HG03432 (cell line): ENCODE data around the gene TM9SF1.
A peak's percentile ranks its signal among the peaks of the same experiment; 100 is the strongest.

ENCODE experiments used
- ATAC-seq: cut with Tn5 transposase; IDR thresholded peaks from one replicate; pipeline ENCODE4 v1.9.1; 2021; ENCODE audit warnings: mild to moderate bottlenecking, moderate library complexity; ENCODE audit not compliant: unreplicated experiment

TM9SF1 gene

GRCh38 chr14:24195186-24196070, at the start of gene TM9SF1:
TSS of gene TM9SF1 (minus strand) at chr14:24195441. CDS start at chr14:24195019, 422 bp downstream.
- ATAC-seq: peak; percentile 89

DNA sequence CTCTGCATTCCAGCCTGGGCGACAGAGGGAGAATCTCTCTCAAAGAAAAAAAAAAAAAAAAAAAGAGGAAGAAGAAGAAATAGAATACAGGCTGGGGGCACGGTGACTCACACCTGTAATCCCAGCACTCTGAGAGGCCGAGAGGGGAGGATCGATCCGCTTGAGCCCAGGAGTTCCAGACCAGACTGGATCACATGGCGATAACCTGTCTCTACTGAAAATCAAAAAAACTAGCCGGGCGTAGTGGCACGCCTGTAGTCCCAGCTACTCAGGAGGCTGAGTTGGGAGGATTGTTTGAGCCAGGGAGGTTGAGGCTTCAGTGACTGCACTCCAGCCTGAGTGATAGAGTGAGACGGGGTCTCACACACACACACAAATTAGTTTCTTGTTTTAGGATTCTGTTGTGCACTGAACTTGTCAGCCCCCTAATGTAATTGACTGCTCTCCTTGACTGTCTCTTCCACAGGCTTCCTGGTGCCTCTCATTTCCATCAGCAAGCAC, 48.1 kb upstream of the TM9SF1 start:
- no peak for ATAC-seq

DNA sequence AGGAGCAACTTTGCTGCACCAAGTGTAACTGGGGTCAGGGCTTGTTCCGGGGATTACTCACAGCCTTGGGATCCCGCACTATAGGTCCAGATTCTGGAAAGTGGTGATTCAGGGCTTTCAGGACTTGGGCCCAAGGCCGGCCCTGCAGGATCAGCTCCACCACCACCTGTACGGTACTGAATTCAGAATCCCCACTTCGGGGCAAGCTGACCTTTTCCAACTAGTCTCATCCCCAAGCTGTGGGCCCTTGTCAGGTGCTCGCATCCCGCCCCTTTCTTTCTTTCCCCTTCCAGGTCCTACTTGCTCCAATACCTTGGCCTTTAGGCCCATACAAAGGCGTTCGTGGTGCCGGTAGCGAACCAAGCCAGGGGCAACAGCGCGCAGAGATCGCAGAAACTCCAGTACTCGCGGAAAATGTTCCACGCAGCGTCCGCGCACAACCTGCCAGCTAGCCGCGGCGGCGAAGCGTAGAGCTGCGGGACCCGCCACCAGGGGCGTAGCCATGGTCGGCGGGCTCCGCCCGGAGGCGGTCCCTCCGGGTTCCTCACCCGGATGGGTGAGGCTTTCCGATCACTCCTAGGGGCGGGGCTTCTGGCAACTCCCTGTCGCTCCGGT, 46.7 kb upstream of the TM9SF1 start:
- peak; percentile 83 for ATAC-seq

GRCh38 chr14:24240110-24240918, 45.1 kb upstream of the TM9SF1 start:
- ATAC-seq: no peak

GRCh38 chr14:24238527-24239037, 43.3 kb upstream of the TM9SF1 start:
- ATAC-seq: no peak

DNA sequence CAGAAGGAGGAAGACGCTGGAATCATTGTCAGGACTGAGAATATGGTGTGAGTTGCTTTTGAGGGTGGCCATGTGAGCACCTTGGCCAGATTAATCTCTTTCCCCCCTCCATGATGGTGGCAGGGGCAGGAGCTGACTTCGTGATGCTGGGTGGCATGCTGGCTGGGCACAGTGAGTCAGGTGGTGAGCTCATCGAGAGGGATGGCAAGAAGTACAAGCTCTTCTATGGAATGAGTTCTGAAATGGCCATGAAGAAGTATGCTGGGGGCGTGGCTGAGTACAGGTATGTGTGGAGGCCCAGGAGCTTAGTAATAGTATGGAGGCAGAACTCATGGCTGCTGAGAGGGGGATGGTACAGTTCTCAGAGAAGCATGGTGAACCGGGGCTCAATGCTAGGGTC, 42.9 kb upstream of the TM9SF1 start:
- ATAC-seq: no peak

- ATAC-seq: no peak
These were observed 42.3 kb upstream of the TM9SF1 start for GRCh38 chr14:24237463-24237955.

DNA sequence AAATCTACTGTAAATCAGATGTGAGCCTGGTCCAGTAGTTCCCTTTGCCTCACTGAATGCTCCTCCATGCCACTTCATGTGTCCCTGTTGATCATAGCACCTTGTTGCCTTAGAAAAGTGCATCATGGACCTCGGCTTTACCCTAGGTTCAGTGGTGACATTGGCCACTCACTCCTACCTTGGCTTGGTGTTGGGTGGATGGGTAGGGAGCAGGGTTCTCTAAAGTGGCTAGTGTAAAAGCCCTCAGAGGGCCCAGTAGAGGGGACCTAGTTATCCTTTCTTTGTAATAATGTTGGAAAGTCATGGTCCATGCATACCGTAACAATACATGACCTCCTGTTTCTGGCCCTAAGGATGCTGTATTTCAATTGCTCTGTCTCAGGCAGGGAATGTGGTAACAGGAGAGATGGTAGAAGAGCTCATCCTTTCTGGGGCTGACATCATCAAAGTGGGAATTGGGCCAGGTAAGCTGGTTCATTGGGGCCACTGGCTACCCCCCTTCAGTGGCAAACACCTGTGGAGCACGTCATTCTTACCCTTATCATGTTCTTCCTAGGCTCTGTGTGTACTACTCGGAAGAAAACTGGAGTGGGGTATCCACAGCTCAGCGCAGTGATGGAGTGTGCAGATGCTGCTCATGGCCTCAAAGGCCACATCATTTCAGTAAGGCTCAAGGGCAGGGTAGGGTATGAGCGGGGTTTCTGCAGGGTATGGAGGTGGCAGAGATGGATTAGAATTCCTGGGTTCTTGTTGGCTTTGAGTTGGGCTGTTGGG, 41.6 kb upstream of the TM9SF1 start:
- no peak for ATAC-seq

GRCh38 chr14:24235804-24236688, 40.8 kb upstream of the TM9SF1 start:
- ATAC-seq: no peak

DNA sequence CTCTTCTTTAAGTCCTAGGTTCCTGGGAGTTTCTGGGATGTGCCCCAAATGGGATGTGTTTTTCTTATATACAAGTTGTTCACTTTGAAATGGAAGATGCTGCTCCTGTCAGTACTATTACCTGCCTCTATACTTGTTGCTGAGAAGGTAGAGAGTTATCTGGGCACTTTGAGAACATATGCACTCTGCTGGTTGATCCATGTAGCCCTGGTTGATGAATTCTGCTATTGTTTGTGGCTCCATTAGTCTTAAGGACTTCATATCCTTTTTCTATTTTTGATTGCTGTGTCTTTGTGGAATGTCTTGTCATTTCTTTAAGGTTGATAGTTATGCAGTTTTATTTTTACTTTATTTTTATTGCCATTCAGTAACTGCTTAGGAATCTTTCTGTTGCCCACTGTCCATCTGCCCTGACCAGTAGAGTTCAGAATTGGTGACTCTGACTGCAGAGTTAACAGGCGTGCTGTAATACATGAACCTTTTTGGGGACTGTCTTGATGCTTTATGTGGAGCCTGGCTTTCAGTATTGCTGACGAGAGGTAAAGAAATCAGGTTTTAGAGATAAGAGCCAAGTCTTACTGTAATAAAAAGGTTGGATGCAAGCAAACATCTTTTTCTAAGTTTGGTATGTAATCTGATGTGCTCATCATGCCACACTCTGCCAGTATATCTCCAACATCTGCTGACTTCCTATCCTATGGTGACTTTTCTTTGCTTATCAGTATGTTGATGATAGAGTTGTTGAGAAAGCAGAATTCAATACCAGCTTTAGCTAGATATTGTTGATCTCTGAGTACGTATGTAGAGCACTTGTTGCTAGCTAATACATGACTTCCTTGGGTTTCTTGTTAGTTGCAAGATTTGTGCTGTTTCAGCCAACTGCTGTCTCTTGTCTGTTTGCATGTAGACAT, 39.1 kb upstream of the TM9SF1 start:
- no peak for ATAC-seq

GRCh38 chr14:24233538-24233866, 38.3 kb upstream of the TM9SF1 start:
- ATAC-seq: no peak

DNA sequence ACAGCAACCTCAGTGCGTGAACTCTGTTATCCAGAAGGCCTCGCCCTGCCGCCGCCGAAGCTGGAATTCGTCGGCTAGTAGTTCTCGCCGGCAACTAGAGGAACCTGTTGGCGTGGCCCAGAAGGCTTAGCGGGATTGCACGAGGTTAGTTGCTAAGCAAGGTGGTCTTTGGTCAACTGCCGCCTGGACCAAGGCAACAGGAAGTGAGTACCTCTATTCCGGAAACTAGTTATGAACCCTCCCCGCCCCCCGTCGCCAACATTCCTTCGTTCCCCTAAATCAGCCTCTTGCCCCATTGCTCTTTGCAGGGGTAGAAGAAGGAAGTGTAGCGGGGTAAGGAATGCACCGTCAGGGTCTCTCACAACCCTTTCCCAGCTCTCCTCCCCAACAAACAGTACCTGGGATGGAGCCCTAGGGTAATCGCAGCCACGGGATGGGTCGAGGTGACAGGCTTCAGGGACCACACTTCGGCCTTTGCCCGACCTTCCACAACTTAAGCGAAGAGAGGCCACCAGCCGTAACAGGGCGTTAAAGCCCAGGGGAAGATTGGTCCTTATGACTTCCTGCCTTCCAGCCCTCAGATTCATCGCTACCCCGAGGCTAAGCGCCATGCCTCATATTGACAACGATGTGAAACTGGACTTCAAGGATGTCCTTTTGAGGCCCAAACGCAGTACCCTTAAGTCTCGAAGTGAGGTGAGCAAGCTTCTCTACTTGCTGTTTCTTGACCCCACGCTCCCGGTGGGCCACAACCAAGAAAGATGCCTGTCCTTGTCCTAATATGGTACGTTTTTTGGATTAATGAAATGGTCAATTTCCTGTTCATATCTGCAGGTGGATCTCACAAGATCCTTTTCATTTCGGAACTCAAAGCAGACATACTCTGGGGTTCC, 37.6 kb upstream of the TM9SF1 start, which contains the start of gene GMPR2:
GMPR2 (plus strand) TSS at position 285 of the 893 bp plus-strand sequence; CDS start at position 610, 325 bp downstream.
- peak; percentile 71 for ATAC-seq

DNA sequence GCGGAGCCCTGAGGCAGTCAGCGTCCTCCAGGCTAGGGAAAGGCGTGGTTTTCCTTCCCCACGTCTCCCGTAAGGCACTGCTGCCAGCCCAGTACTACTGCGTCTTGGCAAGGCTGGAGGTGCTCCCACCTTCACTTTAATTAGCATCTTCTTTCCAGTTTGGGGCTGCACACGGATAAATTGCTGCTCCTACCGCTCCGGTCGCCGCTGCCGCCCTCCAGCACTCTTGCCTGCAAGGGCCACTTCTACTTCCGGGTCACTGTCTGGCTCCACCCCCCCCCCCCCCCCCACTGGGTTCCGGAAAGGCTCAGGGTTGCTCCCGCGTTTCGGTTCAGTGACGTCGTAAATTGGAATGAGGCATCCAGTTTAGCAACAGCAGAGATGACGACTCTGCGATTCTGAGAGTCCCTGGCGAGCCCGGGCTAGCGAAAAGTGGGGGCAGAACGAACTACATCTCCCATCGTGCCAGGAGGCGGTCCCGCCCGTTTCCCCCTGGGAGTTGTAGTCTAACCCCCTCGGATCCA, 36.9 kb upstream of the TM9SF1 start, which contains the start of gene NEDD8:
NEDD8 (minus strand) TSS at position 247 of the 524 bp plus-strand sequence; CDS start at position 147, 100 bp downstream.
- ATAC-seq: peak; percentile 85

DNA sequence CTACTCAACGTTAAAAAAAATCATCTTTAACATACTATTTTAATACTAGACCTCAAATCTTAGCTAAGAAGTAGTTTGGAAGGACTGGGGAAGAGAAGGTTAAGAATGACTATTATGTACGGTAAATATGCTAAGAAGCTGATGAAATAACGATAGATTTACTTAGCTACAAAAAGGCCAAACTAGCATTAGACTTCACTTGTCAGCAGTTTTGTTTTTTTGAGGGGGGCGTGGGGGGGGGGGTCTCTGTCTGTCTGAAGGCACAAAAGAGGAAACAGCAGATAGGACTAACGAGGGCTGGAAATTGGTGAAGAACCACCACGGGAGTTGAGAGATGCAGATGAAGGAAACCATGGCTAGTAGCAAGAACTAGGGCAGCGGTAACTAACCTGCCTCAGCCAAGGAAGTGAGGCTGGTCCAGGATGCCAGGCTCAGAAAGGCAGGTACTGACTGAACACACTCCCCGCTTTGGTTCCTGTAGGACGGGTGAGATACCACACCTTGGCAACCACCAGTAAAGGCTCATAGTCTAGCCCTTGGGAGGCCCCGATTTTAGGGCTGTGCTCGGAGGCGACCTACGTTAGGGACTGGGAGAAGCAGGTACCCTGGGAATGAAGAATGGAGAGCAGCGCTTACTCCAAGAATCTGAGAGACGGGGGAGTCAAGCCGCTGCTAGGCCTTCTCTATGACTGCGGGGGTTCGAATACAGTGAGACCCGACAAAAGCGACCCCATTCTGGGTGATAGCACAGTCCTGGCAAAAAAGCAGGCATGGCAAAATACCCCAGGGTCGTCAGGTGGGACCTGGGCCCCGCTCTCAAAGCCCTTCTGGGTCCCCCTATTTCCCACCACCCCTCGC, 36.3 kb upstream of the TM9SF1 start:
- peak; percentile 4 for ATAC-seq

GRCh38 chr14:24228902-24229301, 33.7 kb upstream of the TM9SF1 start:
- ATAC-seq: no peak

GRCh38 chr14:24226473-24226872, 31.2 kb upstream of the TM9SF1 start:
- ATAC-seq: no peak
